ENCODE results near the gene LEKR1. TPM values are rescaled to one million over a fixed set of nuclear protein-coding genes. Genes with fewer than 3 reads are reported as not detected.

Gene LEKR1
- 1 to 10 TPM in 3 of 4 donors, under 1 TPM in 1; 0.30 to 3.7 (median 2.7) TPM for total RNA-seq

DNA sequence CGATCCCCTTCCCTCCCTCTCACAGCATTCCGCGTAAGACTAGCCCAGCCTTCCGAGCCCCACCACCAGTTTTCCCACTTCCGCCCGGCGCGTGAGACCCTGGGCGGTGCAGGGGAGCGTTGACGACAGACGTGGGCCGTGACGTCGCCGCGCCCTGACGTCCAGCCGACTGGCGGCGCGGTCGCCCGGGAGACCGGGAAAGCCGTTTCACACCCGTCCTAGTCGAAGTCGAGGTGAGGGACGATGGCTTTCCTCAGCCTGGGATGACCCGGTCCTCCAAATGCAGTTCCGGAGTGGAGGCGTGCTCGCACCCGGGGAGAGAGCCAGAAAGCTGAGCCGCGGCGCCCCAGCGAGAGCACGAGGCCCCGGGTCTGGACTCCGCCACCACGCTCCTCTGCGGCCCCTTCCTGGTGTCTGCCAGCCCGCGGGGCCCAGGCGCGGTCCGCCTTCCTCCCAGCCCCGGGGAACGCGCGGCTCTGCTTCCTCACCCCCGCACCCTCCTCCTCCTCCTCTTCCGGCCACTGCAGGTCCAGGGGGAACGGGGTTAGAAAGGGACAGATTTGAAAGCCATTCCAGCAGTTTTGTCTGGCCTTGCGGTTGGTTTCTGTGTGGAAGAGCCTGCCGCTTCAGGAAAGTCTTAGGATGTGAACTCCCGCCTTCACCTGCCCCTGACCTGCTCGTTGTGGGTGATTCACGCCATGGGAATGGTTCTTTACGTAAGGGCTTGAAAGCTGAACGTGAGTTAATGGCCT is at the start of gene LEKR1:
TSS of gene LEKR1 (plus strand) at position 210 of the 752 bp plus-strand sequence. CDS start 2,977 bp downstream, outside the sequence.
- WGBS, 2 donors, result 0 to 1% methylated on average over 35 to 40 of the region's 63 CpGs

DNA sequence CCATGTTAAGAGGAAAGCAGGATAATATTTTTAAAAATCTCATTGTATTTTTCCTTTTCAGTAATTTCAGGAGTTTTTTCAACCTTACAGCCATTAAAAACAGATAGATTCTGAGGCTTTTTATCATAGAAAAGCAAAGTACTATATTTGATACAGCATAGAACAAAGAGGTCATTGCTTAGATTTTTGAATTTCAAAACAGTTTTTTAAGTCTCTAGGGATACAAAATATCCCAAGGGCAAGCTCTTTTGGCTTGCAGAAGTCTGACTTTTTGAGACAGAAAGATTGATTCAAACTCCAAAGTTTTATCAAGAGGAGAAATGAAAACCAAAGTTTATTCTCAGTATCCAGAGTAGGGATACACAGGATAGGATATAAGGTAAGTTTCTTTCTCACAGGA is 49.3 kb upstream of the LEKR1 start:
- H3K27me3 ChIP-seq, result no peaks in the 10 kb centered on the region
- TF ChIP-seq, protein P1, sequence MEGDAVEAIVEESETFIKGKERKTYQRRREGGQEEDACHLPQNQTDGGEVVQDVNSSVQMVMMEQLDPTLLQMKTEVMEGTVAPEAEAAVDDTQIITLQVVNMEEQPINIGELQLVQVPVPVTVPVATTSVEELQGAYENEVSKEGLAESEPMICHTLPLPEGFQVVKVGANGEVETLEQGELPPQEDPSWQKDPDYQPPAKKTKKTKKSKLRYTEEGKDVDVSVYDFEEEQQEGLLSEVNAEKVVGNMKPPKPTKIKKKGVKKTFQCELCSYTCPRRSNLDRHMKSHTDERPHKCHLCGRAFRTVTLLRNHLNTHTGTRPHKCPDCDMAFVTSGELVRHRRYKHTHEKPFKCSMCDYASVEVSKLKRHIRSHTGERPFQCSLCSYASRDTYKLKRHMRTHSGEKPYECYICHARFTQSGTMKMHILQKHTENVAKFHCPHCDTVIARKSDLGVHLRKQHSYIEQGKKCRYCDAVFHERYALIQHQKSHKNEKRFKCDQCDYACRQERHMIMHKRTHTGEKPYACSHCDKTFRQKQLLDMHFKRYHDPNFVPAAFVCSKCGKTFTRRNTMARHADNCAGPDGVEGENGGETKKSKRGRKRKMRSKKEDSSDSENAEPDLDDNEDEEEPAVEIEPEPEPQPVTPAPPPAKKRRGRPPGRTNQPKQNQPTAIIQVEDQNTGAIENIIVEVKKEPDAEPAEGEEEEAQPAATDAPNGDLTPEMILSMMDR (IDR thresholded peaks at IDR 0.05), result no peak
- TF ChIP-seq EP300 (IDR thresholded peaks at IDR 0.05), result no peak
- H3K27ac ChIP-seq, result no peak overlapping the region
- H3K4me1 ChIP-seq, result peaks cover 0 to 21% (median 0%) of the 10 kb centered on the region in 4 donors
- no peak overlapping the region for H3K4me3 ChIP-seq
- no peak for DNase-seq (ENCODE audit: low spot score in 2 of 2)
- no peaks in the 10 kb centered on the region for H3K9me3 ChIP-seq
- H3K36me3 ChIP-seq, result no peaks in the 10 kb centered on the region

More for the DNA sequence above, at the start of gene LEKR1:
- Histone ChIP-seq H3K4me3 (peak within 1 kb of the TSS; percentile 55 to 90 (median 82)), H3K4me1 (peaks cover 0 to 13% (median 0%) of the 10 kb centered on the region in 4 donors), H3K9me3 (no peaks in the 10 kb centered on the region), H3K36me3 (no peaks in the 10 kb centered on the region), H3K27me3 (no peaks in the 10 kb centered on the region), H3K27ac (peak within 1 kb of the TSS; percentile 77 to 97 (median 86))
- TF ChIP-seq POLR2A (IDR thresholded peaks at IDR 0.05), result peak; percentile 43 to 77
- peak; percentile 5 to 92 for TF ChIP-seq EP300 (IDR thresholded peaks at IDR 0.05)
- TF ChIP-seq, protein P1 (IDR thresholded peaks at IDR 0.05), result peak in 1 of 5 experiments; percentile 25
- peak; percentile 61 to 62 for DNase-seq (ENCODE audit: low spot score in 2 of 2)

DNA sequence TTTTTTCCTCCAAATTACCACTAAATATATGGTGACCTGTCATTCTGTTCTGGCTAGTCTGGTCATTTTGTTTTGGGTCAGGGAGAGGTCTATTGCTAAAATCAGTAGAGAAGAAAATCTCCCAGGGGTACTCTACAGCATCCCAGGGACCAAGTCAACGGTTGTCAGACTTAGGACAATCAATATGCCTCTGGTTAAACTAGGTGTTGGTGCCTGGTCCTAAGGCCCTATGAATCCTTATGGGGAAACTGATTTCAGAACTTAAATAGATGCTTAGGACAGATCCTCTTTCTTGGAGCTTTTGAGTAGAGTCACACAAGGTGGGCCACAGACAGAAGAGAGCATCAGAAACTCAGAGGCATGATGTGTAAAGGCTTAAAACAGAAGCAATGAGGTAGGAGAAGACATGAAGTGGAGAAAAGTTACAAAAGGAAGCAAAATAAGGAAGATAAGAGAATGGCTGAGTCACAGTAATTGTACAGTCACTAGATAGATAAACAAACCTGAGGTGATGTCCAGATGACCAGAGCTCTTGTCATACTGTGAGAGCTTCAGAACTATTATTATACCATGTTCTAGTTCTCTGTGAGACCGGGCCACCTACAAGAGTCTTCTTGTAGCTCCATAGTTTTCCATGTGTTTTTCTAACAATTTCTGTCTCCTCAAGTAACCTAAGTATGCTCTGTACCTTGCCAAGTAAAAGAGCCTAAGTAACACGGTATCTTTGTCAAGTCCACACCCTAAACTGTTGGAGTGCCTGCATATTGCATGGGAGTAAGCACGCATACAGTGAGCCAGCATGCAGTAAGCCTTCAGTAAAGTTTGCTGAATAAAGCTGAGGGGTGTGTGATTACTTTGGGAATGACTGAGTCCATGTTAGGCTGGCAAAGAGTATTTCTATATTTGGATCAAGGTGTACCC is 44.6 kb upstream of the LEKR1 start:
- 86 to 93% methylated on average over 4 of the region's 4 CpGs for WGBS, 2 donors
- no peak for DNase-seq (ENCODE audit: low spot score in 2 of 2)
- Histone ChIP-seq H3K4me1 (peaks cover 0 to 8% (median 0%) of the 10 kb centered on the region in 4 donors), H3K36me3 (no peaks in the 10 kb centered on the region), H3K4me3 (no peak overlapping the region), H3K27ac (no peak overlapping the region), H3K27me3 (no peaks in the 10 kb centered on the region), H3K9me3 (no peaks in the 10 kb centered on the region)
- no peak for TF ChIP-seq EP300 (IDR thresholded peaks at IDR 0.05)
- TF ChIP-seq POLR2A (IDR thresholded peaks at IDR 0.05), result no peak
- TF ChIP-seq, protein P1 (IDR thresholded peaks at IDR 0.05), result no peak

DNA sequence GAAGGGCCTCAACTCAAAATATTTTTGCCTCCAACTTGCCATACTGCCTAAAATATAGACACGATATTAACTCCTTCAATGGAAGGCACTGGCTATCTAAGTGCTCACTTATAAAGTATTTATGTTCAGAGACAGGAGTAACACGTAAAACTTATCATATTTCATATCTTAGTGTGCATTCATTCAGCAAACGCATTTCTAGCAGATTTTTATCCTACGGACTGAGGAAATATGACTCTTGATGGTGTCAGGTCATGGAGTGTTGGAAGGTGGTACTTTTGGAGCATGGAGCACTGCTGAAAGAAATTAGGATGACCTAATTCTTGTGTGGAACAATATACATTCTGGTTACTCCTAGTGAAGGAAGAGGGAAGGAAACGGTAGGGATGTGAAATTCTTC is 43.8 kb upstream of the LEKR1 start:
- TF ChIP-seq EP300 (IDR thresholded peaks at IDR 0.05) (no peak), POLR2A (IDR thresholded peaks at IDR 0.05) (no peak)
- TF ChIP-seq, protein P1 (IDR thresholded peaks at IDR 0.05), result no peak

More for the DNA sequence above, 43.8 kb upstream of the LEKR1 start:
- no peak overlapping the region for H3K4me3 ChIP-seq
- peaks cover 0 to under 1% (median 0%) of the 10 kb centered on the region in 4 donors for H3K4me1 ChIP-seq
- no peak overlapping the region for H3K27ac ChIP-seq
- no peaks in the 10 kb centered on the region for H3K27me3 ChIP-seq
- no peaks in the 10 kb centered on the region for H3K36me3 ChIP-seq
- 87 to 89% methylated on average over 5 of the region's 5 CpGs for WGBS, 2 donors
- no peaks in the 10 kb centered on the region for H3K9me3 ChIP-seq
- no peak for DNase-seq (ENCODE audit: low spot score in 2 of 2)

Data from tibial nerve (tissue), 4 donors.